22Rv1 (cell line): ENCODE results near the gene GPR132.

Source experiments
- H3K27ac ChIP-seq: fragments of 450-650 bp; 2 replicates; pipeline ENCODE4 v1.5.1; 2017
- CTCF ChIP-seq: fragments of 450-650 bp; IDR thresholded peaks from 2 replicates; pipeline ENCODE4 v1.5.1; 2017; ENCODE audit warnings: mild to moderate bottlenecking
- ZFX ChIP-seq: fragments of 450-650 bp; IDR thresholded peaks from 2 replicates; pipeline ENCODE4 v1.6.1; 2017; ENCODE audit warnings: antibody characterized with exemption, borderline replicate concordance

GPR132 gene

GRCh38 chr14:105012171-105012985, 52.9 kb downstream of the GPR132 start:
- H3K27ac ChIP-seq, result no peak overlapping the region
- TF ChIP-seq CTCF, result peak; percentile 51
- TF ChIP-seq ZFX, result no peak

GRCh38 chr14:105011312-105011990, 53.8 kb downstream of the GPR132 start:
- TF ChIP-seq CTCF (no peak), ZFX (no peak)
- H3K27ac ChIP-seq, result no peak overlapping the region

GRCh38 chr14:105010891-105011291, 54.3 kb downstream of the GPR132 start:
- TF ChIP-seq ZFX (no peak), CTCF (no peak)

GRCh38 chr14:105010106-105010505, 55.1 kb downstream of the GPR132 start:
- no peak for TF ChIP-seq CTCF
- no peak overlapping the region for H3K27ac ChIP-seq

More at GRCh38 chr14:105010891-105011291, 54.3 kb downstream of the GPR132 start:
- no peak overlapping the region for H3K27ac ChIP-seq

GRCh38 chr14:105007593-105008264, 57.5 kb downstream of the GPR132 start:
- H3K27ac ChIP-seq, result no peak overlapping the region
- TF ChIP-seq CTCF (no peak), ZFX (no peak)

- TF ChIP-seq ZFX (no peak), CTCF (no peak)
- H3K27ac ChIP-seq, result no peak overlapping the region
Observed at GRCh38 chr14:105006831-105007592, 58.2 kb downstream of the GPR132 start.
